ENCODE results near the gene IMPA2. TPM values are rescaled to one million over a fixed set of nuclear protein-coding genes. Genes with fewer than 3 reads are reported as not detected.

Gene IMPA2
- total RNA-seq, 2 experiments from 2014 or later, result 1.7 to 2.5 TPM

GRCh38 chr18:12053289-12053688 is 72.0 kb downstream of the IMPA2 start:
- Mint-ChIP-seq H3K4me3 (no peak overlapping the region), H3K36me3 (ENCODE audit: low read depth) (no peaks in the 10 kb centered on the region), H3K27me3 (peaks cover 5% of the 10 kb centered on the region), H3K27ac (no peak overlapping the region), H3K4me1 (ENCODE audit: low read depth) (no peaks in the 10 kb centered on the region), H3K9me3 (no peaks in the 10 kb centered on the region)
- ChIA-PET POLR2A (no interaction called here), CTCF (no interaction called here)
- intact Hi-C loops (cut with DNase I, micrococcal nuclease), result no loop called here
- DNase-seq (peak in 2 of 14 experiments; percentile 6 to 10), ATAC-seq (ENCODE audit: poor library complexity) (no peak)
- H3K4me3 ChIP-seq (ENCODE audit: low read length), result no peak overlapping the region
- H3K36me3 ChIP-seq (ENCODE audit: insufficient read depth, low read length), result no peaks in the 10 kb centered on the region
- no peaks in the 10 kb centered on the region for H3K9me3 ChIP-seq (ENCODE audit: control insufficient read depth in 1 of 2, insufficient read depth in 1 of 2, low read length in 2 of 2)
- H3K27me3 ChIP-seq (ENCODE audit: control insufficient read depth in 1 of 2, insufficient read depth in 2 of 2, low read length in 2 of 2), result no peaks in the 10 kb centered on the region
- no peak for TF ChIP-seq CTCF (IDR thresholded peaks at IDR 0.05)
- H3K4me1 ChIP-seq (ENCODE audit: insufficient read depth, low read length), result no peaks in the 10 kb centered on the region
- H3K27ac ChIP-seq (ENCODE audit: low read depth in 1 of 2, low read length in 2 of 2), result no peak overlapping the region

- no peaks in the 10 kb centered on the region for H3K27me3 Mint-ChIP-seq
- H3K36me3 Mint-ChIP-seq (ENCODE audit: low read depth), result no peaks in the 10 kb centered on the region
- intact Hi-C loops (cut with DNase I, micrococcal nuclease), result no loop called here
- H3K4me1 Mint-ChIP-seq (ENCODE audit: low read depth), result no peaks in the 10 kb centered on the region
- DNase-seq (no peak), ATAC-seq (ENCODE audit: poor library complexity) (no peak)
- no peak overlapping the region for H3K27ac Mint-ChIP-seq
- no peak for TF ChIP-seq CTCF (IDR thresholded peaks at IDR 0.05)
- H3K4me3 ChIP-seq (ENCODE audit: low read length), result no peak overlapping the region
- no peaks in the 10 kb centered on the region for H3K9me3 ChIP-seq (ENCODE audit: control insufficient read depth in 1 of 2, insufficient read depth in 1 of 2, low read length in 2 of 2)
- H3K27ac ChIP-seq (ENCODE audit: low read depth in 1 of 2, low read length in 2 of 2), result no peak overlapping the region
- H3K4me1 ChIP-seq (ENCODE audit: insufficient read depth, low read length), result no peaks in the 10 kb centered on the region
- no peaks in the 10 kb centered on the region for H3K27me3 ChIP-seq (ENCODE audit: control insufficient read depth in 1 of 2, insufficient read depth in 2 of 2, low read length in 2 of 2)
- H3K9me3 Mint-ChIP-seq, result no peaks in the 10 kb centered on the region
- CTCF ChIA-PET, result no interaction called here
- no peak overlapping the region for H3K4me3 Mint-ChIP-seq
- POLR2A ChIA-PET, result no interaction called here
- no peaks in the 10 kb centered on the region for H3K36me3 ChIP-seq (ENCODE audit: insufficient read depth, low read length)
These were observed 75.0 kb downstream of the IMPA2 start for GRCh38 chr18:12056034-12056883.

- Mint-ChIP-seq H3K9me3 (no peaks in the 10 kb centered on the region), H3K27me3 (no peaks in the 10 kb centered on the region), H3K4me1 (ENCODE audit: low read depth) (no peaks in the 10 kb centered on the region), H3K36me3 (ENCODE audit: low read depth) (no peaks in the 10 kb centered on the region), H3K4me3 (no peak overlapping the region), H3K27ac (no peak overlapping the region)
- no peaks in the 10 kb centered on the region for H3K9me3 ChIP-seq (ENCODE audit: control insufficient read depth in 1 of 2, insufficient read depth in 1 of 2, low read length in 2 of 2)
- H3K4me3 ChIP-seq (ENCODE audit: low read length), result no peak overlapping the region
- CTCF ChIA-PET, result interaction anchor here (1.0 kb wide), 1 partner anchor 36 kb away, joined by 3 read pairs; no protein-coding TSS in a partner anchor
- H3K27me3 ChIP-seq (ENCODE audit: control insufficient read depth in 1 of 2, insufficient read depth in 2 of 2, low read length in 2 of 2), result no peaks in the 10 kb centered on the region
- DNase-seq, result no peak
- H3K27ac ChIP-seq (ENCODE audit: low read depth in 1 of 2, low read length in 2 of 2), result no peak overlapping the region
- H3K4me1 ChIP-seq (ENCODE audit: insufficient read depth, low read length), result no peaks in the 10 kb centered on the region
- intact Hi-C loops (cut with DNase I, micrococcal nuclease), result no loop called here
- H3K36me3 ChIP-seq (ENCODE audit: insufficient read depth, low read length), result no peaks in the 10 kb centered on the region
- ATAC-seq (ENCODE audit: poor library complexity), result no peak
- POLR2A ChIA-PET, result no interaction called here
- no peak for TF ChIP-seq CTCF (IDR thresholded peaks at IDR 0.05)
These were observed 75.6 kb downstream of the IMPA2 start for GRCh38 chr18:12056884-12057402.
